Type B pancreatic cell (in vitro differentiated cells): ENCODE data around the gene CSNK2B. TPM values are rescaled to one million over a fixed set of nuclear protein-coding genes. Genes with fewer than 3 reads are reported as not detected.

Source experiments
- DNase-seq: peaks from one replicate; pipeline ENCODE4 v3.0.0; 2021; ENCODE audit warnings: mixed read lengths; ENCODE audit not compliant: unreplicated experiment; ENCODE audit errors: extremely low spot score
- H3K27ac Mint-ChIP-seq: 2 replicates; pipeline ENCODE4 v1.8.0; 2021; ENCODE audit warnings: mild to moderate bottlenecking, mixed read lengths
- H3K27me3 Mint-ChIP-seq: 2 replicates; pipeline ENCODE4 v1.8.0; 2021; ENCODE audit warnings: mixed read lengths
- H3K36me3 Mint-ChIP-seq: 2 replicates; pipeline ENCODE4 v1.8.0; 2021; ENCODE audit warnings: mixed read lengths
- H3K4me1 Mint-ChIP-seq: one replicate; pipeline ENCODE4 v1.8.0; 2021; ENCODE audit warnings: mixed read lengths; ENCODE audit not compliant: unreplicated experiment
- H3K4me3 Mint-ChIP-seq: 2 replicates; pipeline ENCODE4 v1.8.0; 2021; ENCODE audit warnings: mild to moderate bottlenecking, mixed read lengths
- H3K9me3 Mint-ChIP-seq: 2 replicates; pipeline ENCODE4 v1.8.0; 2021; ENCODE audit warnings: mixed read lengths
- total RNA-seq: library from RNA; stranded (reverse); gene quantifications from 2 replicates; pipeline ENCODE4 v1.2.1, GENCODE V29; 2021; ENCODE audit warnings: low replicate concordance
- TF ChIP-seq, protein P1 (sequence below): fragments of 200-600 bp; sonication (generic); conservative IDR thresholded peaks from 2 replicates; pipeline ENCODE4 v1.5.0; 2021; ENCODE audit warnings: antibody characterized with exemption, mild to moderate bottlenecking

The CSNK2B gene
- total RNA-seq, 1 donor from 2014 or later, result 175 TPM

DNA sequence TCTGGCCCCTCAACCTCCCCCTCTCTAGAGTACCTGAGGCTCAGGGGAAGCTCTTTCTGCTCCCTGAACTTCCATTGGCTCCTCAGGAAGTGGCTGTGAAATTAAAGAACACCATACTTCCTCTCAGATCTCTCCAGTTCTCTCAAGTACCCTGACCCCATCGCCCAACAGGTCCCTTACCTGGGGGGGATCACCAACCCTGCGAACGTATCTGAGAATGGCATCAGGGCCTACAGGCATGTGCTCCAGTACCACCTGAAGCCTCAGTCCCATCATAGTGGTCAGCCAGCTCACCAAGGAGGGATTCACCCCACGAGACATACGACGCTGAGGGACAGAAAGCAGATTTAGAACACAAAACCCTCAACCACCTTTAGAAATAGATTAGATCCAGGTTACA lies 25.3 kb upstream of the CSNK2B start:
- no peak overlapping the region for H3K27ac Mint-ChIP-seq
- TF ChIP-seq, protein P1, sequence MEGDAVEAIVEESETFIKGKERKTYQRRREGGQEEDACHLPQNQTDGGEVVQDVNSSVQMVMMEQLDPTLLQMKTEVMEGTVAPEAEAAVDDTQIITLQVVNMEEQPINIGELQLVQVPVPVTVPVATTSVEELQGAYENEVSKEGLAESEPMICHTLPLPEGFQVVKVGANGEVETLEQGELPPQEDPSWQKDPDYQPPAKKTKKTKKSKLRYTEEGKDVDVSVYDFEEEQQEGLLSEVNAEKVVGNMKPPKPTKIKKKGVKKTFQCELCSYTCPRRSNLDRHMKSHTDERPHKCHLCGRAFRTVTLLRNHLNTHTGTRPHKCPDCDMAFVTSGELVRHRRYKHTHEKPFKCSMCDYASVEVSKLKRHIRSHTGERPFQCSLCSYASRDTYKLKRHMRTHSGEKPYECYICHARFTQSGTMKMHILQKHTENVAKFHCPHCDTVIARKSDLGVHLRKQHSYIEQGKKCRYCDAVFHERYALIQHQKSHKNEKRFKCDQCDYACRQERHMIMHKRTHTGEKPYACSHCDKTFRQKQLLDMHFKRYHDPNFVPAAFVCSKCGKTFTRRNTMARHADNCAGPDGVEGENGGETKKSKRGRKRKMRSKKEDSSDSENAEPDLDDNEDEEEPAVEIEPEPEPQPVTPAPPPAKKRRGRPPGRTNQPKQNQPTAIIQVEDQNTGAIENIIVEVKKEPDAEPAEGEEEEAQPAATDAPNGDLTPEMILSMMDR, result no peak
- no peaks in the 10 kb centered on the region for H3K9me3 Mint-ChIP-seq
- no peaks in the 10 kb centered on the region for H3K27me3 Mint-ChIP-seq
- H3K4me1 Mint-ChIP-seq, result no peaks in the 10 kb centered on the region
- no peak overlapping the region for H3K4me3 Mint-ChIP-seq
- H3K36me3 Mint-ChIP-seq, result peaks cover 31% of the 10 kb centered on the region
- DNase-seq, result no peak

DNA sequence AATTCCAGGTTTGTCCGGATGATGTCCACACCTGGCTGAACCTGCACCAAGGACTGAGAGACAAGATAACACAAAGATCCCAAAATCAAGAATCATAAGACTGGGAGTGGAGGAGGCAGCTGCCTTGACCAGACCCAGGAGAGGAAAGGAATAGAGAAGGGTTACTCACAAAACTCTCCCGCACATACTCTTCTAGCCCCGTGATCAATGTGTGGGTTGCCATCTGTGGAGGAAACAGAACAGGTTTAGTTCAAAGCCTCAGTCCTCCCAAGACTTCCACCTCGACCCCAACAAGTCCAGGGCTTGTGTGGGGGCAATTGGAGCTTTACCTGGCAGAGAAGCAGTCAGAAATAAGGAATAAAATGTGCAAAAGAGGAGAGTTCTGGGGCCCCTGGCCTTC lies 24.5 kb upstream of the CSNK2B start:
- no peaks in the 10 kb centered on the region for H3K4me1 Mint-ChIP-seq
- H3K9me3 Mint-ChIP-seq, result no peaks in the 10 kb centered on the region
- H3K36me3 Mint-ChIP-seq, result peaks cover 28% of the 10 kb centered on the region
- TF ChIP-seq, protein P1, result no peak
- H3K27ac Mint-ChIP-seq, result no peak overlapping the region
- H3K4me3 Mint-ChIP-seq, result no peak overlapping the region
- no peak for DNase-seq
- no peaks in the 10 kb centered on the region for H3K27me3 Mint-ChIP-seq

DNA sequence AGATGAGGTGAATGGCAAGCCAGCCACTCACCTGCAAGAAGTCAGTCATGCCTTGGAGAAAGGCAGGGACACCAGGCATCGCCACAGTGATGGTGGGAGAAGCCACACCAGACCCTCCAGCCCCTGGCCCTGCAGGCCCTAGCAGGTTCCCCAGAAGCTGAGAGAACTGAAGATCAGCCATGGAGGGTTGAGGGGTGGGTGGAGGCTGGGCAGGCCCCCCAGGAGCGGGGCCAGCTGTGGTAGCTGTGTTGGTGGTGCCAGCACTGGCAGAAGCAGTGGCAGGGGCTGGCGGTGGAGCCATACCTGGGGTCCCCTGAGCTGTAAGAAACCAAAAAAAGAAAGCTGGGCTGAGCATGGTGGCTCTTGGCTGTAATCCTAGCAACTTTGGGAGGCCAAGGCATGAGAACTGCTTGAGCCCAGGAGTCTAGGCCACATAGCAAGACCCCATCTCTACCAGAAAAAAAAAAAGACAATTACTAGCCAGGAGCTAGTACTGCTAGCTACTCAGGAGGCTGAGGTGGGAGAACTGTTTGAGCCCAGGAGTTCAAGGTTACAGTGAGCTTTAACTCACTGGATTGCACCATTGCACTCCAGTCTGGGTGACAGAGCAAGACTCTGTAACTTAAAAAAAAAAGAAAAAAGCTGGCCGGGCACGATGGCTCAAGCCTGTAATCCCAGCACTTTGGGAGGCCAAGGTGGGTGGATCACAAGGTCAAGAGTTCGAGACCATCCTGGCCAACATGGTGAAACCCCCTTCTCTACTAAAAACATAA lies 22.9 kb upstream of the CSNK2B start:
- no peaks in the 10 kb centered on the region for H3K9me3 Mint-ChIP-seq

DNA sequence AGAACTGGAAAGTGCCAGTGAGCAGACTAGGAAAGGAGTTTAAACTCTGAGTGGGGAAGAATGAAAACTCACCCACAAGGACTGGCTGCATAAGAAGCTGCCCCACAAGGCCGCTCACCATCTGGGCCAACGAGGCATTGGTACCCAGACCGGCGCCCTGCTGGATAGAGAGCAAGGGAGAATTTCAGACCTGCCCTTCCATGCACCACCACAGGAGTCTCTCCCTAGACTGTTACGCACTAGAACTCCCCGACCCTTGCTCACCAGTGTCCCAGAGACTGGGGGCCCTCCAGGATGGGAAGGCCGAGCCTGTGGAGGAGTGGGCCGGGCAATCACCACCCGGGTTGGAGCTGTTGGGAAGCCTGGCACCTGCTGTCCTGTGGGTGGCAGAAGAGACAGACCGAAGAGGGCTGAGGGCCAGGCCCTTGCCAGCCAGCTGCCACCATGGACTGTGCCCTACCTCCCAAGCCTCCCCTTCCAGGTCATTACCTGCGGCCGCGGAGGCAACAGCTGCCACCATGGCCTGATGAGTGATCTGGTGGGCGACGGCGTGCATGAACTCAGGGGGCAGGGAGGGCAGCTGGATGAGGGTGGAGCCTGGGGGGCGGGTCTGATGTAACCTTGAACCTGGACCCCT lies 21.9 kb upstream of the CSNK2B start:
- no peak for DNase-seq
- Mint-ChIP-seq H3K4me1 (no peaks in the 10 kb centered on the region), H3K4me3 (no peak overlapping the region), H3K27ac (no peak overlapping the region), H3K36me3 (peaks cover 28% of the 10 kb centered on the region), H3K9me3 (no peaks in the 10 kb centered on the region), H3K27me3 (no peaks in the 10 kb centered on the region)
- TF ChIP-seq, protein P1, result no peak

More for the DNA sequence above, 22.9 kb upstream of the CSNK2B start:
- Mint-ChIP-seq H3K4me1 (no peaks in the 10 kb centered on the region), H3K4me3 (no peak overlapping the region), H3K27me3 (no peaks in the 10 kb centered on the region), H3K36me3 (peaks cover 26% of the 10 kb centered on the region), H3K27ac (no peak overlapping the region)
- TF ChIP-seq, protein P1, result no peak
- no peak for DNase-seq

DNA sequence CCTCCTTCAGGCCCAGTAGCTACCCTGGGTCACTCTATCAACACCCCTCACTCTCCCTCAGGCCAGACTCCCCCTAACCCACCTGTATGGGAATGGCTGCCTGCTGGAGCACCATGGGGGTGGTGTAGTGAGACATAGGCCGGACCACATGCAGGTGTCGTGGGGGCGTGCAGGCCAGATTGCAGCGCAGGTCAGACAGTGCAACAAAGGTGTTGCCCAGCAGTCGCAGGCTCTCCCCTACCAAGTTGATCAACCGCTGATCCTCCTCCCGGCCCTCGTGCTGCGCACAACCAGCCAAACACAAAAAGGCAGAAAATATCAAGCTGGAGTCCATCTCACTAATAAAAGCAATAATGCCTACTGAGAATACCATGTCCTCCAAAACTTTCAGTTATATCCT lies 20.6 kb upstream of the CSNK2B start:
- Mint-ChIP-seq H3K4me3 (no peak overlapping the region), H3K36me3 (peaks cover 27% of the 10 kb centered on the region), H3K27me3 (no peaks in the 10 kb centered on the region), H3K9me3 (no peaks in the 10 kb centered on the region), H3K27ac (no peak overlapping the region), H3K4me1 (no peaks in the 10 kb centered on the region)
- TF ChIP-seq, protein P1, result no peak
- DNase-seq, result no peak
